MV-4-11 (cell line): ENCODE data around the gene GOLGA6L22.
"Not testable (repeated sequence)": the region's sequence is repeated elsewhere in the genome, so short reads cannot be mapped to it uniquely, and the experiment has no call there.

Source experiments
- DNase-seq: peaks from one replicate; lab custom pipeline; 2025; lab: John Stamatoyannopoulos, UW

The GOLGA6L22 gene, protein sequence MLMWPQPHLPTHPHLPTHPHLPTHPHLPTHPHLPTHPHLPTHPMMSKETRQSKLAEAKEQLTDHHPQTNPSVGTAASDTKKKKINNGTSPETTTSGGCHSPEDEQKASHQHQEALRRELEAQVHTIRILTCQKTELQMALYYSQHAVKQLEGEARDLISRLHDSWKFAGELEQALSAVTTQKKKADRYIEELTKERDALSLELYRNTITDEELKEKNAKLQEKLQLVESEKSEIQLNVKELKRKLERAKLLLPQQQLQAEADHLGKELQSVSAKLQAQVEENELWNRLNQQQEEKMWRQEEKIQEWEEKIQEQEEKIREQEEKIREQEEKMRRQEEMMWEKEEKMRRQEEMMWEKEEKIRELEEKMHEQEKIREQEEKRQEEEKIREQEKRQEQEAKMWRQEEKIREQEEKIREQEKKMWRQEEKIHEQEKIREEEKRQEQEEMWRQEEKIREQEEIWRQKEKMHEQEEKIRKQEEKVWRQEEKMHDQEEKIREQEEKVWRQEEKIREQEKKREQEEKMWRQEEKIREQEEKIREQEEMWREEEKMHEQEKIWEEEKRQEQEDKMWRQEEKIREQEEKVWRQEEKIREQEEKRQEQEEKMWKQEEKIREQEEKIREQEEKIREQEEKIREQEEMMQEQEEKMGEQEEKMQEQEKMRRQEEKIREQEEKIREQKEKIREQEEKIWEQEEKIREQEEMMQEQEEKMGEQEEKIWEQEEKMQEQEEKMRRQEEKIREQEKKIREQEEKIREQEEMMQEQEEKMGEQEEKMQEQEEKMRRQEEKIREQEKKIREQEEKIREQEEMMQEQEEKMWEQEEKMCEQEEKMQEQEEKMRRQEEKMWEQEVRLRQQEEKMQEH

DNA sequence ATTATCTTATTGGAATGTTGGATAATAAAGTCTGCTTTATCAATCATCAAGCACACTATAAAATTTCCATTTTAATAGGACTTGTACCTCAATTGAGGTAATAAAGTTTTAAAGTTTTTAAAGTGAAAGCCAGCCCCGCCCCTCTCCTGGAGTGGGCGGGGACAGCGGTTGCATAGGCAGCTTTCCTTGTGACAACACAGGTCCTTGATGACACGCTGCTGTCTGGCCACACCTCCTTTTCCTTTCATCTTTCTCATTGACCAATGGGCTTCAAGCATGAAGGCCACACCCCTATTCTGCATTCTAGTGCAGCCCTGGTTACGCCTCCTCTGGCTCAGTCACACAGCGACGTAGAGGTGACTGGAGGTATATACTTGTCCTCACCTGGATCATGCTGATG, at the start of gene GOLGA6L22:
Gene GOLGA6L22, plus strand, starts transcription at position 301 of the 400 bp plus-strand sequence. Its CDS starts 91 bp downstream, at position 392.
- DNase-seq, result not testable (repeated sequence)

DNA sequence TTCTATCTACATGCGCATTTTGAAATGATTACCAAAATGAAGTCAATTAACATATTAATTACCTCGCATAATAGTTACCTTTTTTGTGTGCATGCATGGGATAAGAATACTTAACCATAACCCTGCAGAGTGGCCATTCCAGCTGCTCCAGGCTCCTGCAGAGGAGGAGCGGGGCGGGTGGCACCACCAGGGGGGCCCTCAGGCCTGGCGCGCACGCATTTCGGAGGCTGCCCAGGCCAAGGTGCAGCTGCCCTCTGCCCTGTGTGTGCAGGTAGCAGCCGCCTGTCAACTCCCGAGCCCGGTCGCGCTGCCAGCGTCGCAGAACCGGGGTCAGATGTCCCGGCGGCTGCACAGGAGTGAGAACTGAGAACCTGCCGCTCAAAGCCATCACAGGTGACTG, 41.4 kb upstream of the GOLGA6L22 start:
- not testable (repeated sequence) for DNase-seq

DNA sequence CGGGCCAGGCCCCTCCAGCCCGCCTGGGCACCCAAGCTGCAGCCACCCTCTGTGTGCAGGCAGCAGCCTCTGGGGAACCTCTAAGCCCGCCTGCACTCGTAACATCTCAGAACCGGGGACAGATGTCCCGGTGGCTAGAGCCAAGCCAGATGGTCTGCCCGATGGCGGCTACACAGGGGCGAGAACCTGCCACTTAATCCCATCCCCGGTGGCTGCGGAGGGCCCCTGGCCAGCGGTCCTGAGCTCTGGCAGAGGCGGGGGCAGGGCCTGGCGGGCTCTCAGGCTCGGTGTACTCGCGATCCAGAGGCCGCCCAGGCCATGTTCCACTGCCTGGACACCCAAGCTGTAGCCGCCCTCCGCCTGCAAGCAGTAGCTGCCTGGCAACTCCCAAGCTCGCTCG, 40.9 kb upstream of the GOLGA6L22 start:
- not testable (repeated sequence) for DNase-seq

DNA sequence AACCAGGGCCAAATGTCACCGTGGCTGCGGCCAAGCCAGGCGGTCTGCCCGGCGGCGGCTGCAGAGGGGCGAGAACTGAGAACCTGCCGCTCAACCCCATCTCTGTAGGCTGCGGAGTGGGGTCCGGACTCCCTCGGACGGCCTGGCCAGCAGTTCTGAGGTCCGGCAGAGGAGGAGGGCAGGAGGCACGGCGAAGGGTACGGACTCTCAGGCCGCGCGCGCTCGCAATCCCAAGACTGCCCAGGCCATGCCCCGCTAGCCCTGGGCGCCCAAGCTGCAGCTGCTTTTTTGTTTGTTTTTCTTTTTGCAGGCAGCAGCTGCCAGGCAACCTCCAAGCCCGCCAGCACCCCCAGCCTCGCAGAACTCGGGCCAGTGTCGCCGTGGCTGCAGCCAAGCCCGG, 40.5 kb upstream of the GOLGA6L22 start:
- DNase-seq, result not testable (repeated sequence)

DNA sequence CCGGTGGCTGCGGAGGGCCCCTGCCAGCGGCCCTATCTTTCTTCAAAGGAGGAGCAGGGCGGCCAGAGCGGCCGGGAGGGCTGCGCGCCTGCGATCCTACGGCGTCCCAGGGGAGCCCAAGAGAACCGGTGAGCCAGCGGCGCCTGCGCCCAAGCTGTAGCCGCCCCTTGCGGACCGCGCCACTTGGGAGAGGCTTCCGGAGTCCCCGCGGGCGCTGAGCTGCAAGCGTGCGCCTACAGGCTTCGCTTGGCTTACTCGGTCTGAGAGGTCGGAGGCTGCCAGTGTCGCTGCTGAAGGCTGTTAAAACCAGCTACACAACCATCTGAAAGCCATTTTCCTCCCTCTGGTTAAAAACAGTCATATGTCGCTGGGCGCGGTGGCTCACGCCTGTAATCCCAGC, 40.0 kb upstream of the GOLGA6L22 start:
- DNase-seq, result not testable (repeated sequence)

DNA sequence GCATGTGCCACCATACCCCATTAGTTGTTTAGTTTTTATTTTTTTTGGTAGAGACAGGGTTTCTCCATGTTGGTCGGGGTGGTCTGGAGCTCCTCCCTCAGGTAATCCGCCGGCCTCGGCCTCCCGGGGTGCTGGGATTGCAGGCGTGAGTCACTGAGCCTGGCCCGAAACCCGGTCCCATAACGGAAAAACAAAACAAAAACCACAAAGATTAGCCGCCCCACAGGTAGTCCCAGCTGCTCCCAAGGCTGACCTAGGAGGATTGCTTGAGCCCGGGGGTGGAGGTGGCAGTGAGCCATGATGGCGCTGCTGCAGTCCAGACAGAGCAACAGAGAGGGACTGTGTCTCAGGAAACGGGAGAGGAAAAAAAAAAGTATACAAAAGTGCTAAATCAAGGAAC, 38.4 kb upstream of the GOLGA6L22 start:
- not testable (repeated sequence) for DNase-seq

DNA sequence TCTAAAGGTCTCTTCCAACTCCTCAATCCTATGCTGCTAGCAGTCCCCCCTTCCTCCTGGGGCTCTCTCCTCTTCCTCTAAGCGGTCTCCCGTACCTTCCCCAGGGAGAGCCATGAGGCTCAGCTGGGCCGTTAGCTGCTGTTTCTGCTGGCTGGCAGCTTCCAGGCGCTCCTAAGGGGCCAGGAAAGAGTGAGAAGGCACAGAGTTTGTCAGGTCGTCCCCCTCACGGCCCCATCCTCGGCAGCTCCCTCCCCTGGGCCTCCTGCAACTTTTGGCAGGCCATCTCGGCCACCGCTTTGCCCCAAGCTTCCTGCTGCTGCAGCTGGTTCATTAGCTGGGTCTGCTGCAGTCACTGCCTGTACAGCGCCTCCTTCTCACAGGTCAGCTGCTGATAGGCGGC, 29.3 kb upstream of the GOLGA6L22 start:
- not testable (repeated sequence) for DNase-seq

DNA sequence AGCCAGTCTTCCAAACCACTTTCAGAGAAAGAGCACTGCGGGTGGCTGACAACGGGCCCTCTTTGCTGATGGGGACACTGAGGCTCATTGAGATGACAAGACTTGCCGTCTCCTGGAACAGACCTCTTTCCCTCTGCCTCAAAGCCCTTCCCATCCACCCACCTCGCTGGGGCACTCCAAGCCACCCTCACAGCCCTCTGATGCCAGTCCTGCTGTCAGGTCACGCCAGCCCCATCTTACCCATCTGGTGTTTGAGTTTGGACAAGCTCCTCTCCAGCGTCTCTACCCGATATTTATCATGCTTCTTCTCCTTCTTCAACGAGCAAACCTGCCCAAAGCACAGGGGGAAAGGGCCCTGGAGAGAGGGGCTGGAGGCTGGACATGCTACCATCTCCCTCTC, 27.0 kb upstream of the GOLGA6L22 start:
- not testable (repeated sequence) for DNase-seq

DNA sequence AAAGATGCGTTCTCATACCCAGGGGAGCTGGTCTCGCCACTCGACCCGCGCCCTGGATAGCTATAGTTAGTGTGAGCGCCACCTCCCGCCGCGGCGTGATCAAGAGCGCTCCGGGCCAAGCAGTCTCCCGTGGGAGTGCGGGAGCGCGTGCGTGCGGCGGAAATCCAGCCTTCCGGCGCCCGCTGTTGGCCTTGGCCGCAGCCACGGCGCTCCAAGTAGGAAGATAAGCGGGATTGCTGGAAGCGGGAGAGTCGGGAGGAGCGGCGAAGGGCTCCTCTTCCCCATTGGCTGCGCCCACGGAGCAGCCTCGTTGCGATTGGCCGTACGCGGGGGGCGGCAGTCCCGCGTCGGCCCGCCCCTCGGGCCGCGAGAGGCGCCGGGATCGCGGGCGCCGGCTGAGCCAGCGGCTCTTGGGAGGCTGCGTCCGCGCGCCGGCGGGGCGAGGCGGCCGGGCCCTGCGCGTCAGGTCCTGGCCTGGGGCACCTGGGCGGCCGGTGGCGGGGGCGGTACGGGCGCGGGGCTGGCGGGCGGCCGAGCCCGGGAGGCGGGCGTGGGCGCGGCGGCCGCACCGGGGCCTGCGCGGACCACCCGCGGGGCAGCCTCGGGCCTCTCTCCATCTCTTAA, 35.9 kb downstream of the GOLGA6L22 start:
- DNase-seq, result not testable (repeated sequence)

DNA sequence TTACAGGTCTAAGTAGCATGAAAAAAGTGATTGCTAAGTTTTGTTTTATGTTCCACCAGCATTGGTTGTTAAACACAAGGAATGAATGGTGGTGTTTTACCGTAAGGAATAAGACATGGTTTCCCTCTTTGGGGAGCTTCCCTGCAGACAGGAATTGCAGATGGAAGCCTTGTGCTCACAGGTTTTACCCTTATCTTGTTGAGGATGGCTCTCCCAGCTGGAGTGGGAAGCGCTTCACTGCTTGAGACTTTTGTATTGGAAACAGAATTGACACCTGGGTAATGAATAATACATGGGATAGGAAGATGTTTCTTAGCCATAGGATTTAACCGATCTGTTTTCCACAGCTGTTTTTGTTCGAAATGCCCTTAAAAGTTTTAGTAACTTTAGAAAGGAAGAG, 38.5 kb downstream of the GOLGA6L22 start:
- not testable (repeated sequence) for DNase-seq

DNA sequence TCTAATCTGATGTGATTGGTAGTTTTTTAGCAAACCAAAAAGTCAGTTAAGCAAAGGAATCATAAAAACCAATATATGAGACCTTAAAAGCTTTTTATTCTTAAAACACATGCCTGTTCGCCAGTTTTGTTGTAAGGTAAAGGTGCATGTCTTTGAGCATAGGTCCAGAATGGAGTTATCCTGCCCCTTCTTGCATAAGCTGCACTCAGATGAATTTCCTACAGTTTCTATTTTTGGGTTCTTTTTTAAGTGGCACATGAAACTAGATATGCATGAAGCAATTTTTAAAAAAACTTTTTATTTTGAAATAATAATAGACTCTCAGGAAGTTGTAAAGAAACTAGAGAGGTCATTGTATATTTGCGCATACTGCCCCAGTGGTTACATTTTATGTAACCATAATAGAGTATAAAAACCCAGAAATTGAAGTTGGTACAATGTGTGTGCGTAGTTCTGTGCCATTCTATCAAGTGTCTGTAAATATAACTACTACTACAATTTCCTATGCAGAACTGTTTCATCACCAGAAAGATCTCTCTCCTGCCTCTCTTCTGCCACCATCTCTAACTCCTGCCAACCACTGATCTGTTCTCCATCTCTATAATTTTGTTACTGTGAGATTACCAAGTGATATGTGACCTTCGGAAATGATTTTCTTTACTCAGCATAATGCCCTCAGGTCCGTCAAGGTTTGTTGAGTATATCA, 39.7 kb downstream of the GOLGA6L22 start:
- not testable (repeated sequence) for DNase-seq

DNA sequence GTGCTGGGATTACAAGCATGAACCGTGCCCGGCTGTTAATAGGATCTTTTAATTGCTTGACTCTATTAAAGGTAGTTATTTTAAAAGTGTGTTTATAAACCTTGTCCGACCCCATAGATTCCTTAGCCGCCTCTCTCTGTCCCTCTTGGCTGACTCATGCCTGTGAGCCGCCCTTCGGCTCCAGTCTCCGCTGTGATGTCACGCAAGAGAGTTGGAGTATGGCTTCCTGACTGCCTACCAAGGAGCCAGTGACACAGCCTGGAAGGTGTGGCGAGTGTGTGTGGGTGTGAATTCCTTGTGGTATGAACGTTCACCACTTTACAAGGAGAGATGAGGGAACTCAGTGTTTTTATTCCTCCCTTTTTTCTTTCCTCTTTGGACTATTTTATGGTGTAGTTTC, 43.6 kb downstream of the GOLGA6L22 start:
- DNase-seq, result not testable (repeated sequence)

DNA sequence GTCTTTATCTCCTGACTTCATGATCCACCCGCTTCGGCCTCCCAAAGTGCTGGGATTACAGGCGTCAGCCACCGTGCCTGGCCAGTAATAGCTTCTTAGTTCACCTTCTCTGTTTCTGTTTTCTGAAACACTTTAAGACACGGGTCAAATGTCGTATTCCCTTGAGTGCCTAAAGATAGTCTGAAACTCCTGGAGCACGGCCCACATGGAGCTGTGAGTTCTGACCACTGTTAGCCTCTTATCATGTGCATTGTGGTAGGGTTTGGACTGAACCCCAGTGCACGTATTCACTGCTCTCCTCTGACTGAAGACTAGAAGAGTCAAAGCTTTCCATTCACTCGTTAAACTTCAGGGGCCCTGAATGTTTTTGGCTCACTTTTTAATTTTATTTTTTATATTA, 48.3 kb downstream of the GOLGA6L22 start:
- DNase-seq, result not testable (repeated sequence)

DNA sequence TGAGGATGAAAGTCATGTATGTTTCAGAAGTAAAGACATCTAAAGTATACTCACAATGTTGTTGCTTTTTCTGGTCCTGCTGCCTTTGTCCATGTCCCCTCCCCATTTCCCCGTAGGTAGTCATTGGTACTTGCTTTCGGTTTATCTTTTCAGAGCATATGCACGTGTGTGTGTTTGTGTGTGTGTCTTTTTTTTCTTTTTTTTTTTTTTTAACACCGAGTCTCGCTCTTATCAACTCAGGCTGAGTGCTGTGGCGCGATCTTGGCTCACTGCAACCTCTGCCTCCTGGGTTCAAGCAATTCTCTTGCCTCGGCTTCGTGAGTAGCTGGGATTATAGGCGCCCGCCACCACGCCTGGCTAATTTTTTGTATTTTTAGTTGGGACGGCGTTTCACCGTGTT, 57.4 kb downstream of the GOLGA6L22 start:
- not testable (repeated sequence) for DNase-seq
